GM21825 (cell line): ENCODE data around the gene LYVE1.

Experiments
- ATAC-seq: cut with Tn5 transposase; IDR thresholded peaks from one replicate; pipeline ENCODE4 v1.9.1; 2021; ENCODE audit warnings: mild to moderate bottlenecking, moderate library complexity; ENCODE audit not compliant: unreplicated experiment

The LYVE1 gene

GRCh38 chr11:10526974-10527918, 41.2 kb downstream of the LYVE1 start:
- ATAC-seq = peak; percentile 80

GRCh38 chr11:10524471-10524870, 44.0 kb downstream of the LYVE1 start:
- no peak for ATAC-seq

GRCh38 chr11:10522921-10523320, 45.5 kb downstream of the LYVE1 start:
- no peak for ATAC-seq

- no peak for ATAC-seq
These were observed 46.2 kb downstream of the LYVE1 start for GRCh38 chr11:10522276-10522675.

GRCh38 chr11:10520562-10520961, 47.9 kb downstream of the LYVE1 start:
- no peak for ATAC-seq

- no peak for ATAC-seq
These were observed 48.8 kb downstream of the LYVE1 start for GRCh38 chr11:10519630-10520029.

- no peak for ATAC-seq
These were observed 49.6 kb downstream of the LYVE1 start for GRCh38 chr11:10518891-10519290.

GRCh38 chr11:10518123-10518522, 50.3 kb downstream of the LYVE1 start:
- no peak for ATAC-seq

GRCh38 chr11:10515418-10515817, 53.0 kb downstream of the LYVE1 start:
- ATAC-seq = no peak

- ATAC-seq = no peak
These were observed 53.8 kb downstream of the LYVE1 start for GRCh38 chr11:10514709-10515108.

GRCh38 chr11:10514202-10514601, 54.3 kb downstream of the LYVE1 start:
- ATAC-seq = no peak

- no peak for ATAC-seq
These were observed 57.3 kb downstream of the LYVE1 start for GRCh38 chr11:10511181-10511621.
